Ishikawa (cell line): ENCODE results near the gene MRPL44.

Experiments
- CEBPB ChIP-seq: IDR thresholded peaks from 2 replicates; pipeline ENCODE4 v1.6.1; 2012
- CREB1 ChIP-seq: IDR thresholded peaks from 2 replicates; pipeline ENCODE4 v1.6.1; 2012; ENCODE audit warnings: low read depth
- EGR1 ChIP-seq: IDR thresholded peaks from 2 replicates; pipeline ENCODE4 v1.6.1; 2012
- EP300 ChIP-seq: IDR thresholded peaks from 2 replicates; pipeline ENCODE4 v1.6.1; 2012; ENCODE audit warnings: borderline replicate concordance
- FOXM1 ChIP-seq: IDR thresholded peaks from 2 replicates; pipeline ENCODE4 v1.6.1; 2012; ENCODE audit warnings: low read depth, borderline replicate concordance
- MAX ChIP-seq: IDR thresholded peaks from 2 replicates; pipeline ENCODE4 v1.6.1; 2012
- NFIC ChIP-seq: IDR thresholded peaks from 2 replicates; pipeline ENCODE4 v1.6.1; 2012
- RAD21 ChIP-seq: IDR thresholded peaks from 2 replicates; pipeline ENCODE4 v1.6.1; 2012; ENCODE audit warnings: low read depth
- REST ChIP-seq: IDR thresholded peaks from 2 replicates; pipeline ENCODE4 v1.6.1; 2012; ENCODE audit warnings: low read depth, mild to moderate bottlenecking
- TAF1 ChIP-seq: IDR thresholded peaks from 2 replicates; pipeline ENCODE4 v1.6.1; 2012; ENCODE audit warnings: low read depth, mild to moderate bottlenecking
- TCF12 ChIP-seq: IDR thresholded peaks from 2 replicates; pipeline ENCODE4 v1.6.1; 2012; ENCODE audit warnings: low read depth
- TEAD4 ChIP-seq: IDR thresholded peaks from 2 replicates; pipeline ENCODE4 v1.6.1; 2012
- YY1 ChIP-seq: IDR thresholded peaks from 2 replicates; pipeline ENCODE4 v1.6.1; 2012; ENCODE audit warnings: low read depth
- ZBTB7A ChIP-seq: IDR thresholded peaks from 2 replicates; pipeline ENCODE4 v1.6.1; 2012; ENCODE audit warnings: low read depth
- TF ChIP-seq, protein P1 (sequence below): IDR thresholded peaks from 2 replicates; pipeline ENCODE4 v1.6.1; 2012

The MRPL44 gene

GRCh38 chr2:223915071-223915470, 42.2 kb upstream of the MRPL44 start:
- no peak for TF ChIP-seq EGR1
- TF ChIP-seq, protein P1, sequence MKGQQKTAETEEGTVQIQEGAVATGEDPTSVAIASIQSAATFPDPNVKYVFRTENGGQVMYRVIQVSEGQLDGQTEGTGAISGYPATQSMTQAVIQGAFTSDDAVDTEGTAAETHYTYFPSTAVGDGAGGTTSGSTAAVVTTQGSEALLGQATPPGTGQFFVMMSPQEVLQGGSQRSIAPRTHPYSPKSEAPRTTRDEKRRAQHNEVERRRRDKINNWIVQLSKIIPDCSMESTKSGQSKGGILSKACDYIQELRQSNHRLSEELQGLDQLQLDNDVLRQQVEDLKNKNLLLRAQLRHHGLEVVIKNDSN, result no peak
- no peak for TF ChIP-seq REST
- TF ChIP-seq FOXM1, result no peak
- TF ChIP-seq EP300, result no peak
- no peak for TF ChIP-seq TEAD4
- no peak for TF ChIP-seq CEBPB
- TF ChIP-seq TAF1, result no peak
- TF ChIP-seq TCF12, result no peak
- TF ChIP-seq RAD21, result no peak
- no peak for TF ChIP-seq MAX
- no peak for TF ChIP-seq NFIC
- TF ChIP-seq CREB1, result no peak
- TF ChIP-seq YY1, result no peak
- TF ChIP-seq ZBTB7A, result no peak

DNA sequence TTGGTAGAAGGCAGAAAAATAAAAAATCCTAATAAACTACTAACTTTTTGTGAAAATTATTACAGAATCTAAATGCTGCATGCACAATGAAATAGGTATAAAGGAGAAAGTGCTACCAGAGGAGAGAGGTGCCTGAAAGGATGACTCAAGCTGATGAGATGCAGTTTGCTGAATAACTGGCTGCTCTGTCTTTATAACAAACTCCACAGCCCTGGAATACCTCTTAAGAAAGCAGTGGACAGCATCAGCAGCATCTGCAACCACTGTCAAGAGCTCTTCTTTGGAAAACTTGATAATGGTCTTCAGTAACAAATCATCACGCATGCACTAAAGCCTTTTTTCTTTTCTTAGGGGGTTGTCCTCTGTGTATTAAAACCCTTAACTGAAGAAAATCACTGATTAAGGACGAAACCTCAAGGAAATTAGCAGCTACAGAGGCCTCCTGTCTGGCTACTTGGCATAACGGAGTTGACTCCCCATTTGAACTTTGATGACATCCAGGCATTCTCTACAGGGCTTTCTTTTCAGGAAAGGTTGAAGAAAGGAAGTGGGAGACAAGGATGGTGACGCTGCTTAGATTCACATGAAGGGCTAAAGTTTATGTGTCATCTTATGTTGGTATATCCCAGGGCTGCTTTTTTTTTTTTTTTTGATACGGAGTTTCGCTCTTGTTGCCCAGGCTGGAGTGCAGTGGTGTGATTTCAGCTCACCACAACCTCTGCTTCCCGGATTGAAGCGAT, 40.9 kb upstream of the MRPL44 start:
- no peak for TF ChIP-seq TCF12
- no peak for TF ChIP-seq ZBTB7A
- TF ChIP-seq NFIC, result no peak
- TF ChIP-seq TEAD4, result no peak
- no peak for TF ChIP-seq REST
- TF ChIP-seq FOXM1, result no peak
- TF ChIP-seq RAD21, result no peak
- no peak for TF ChIP-seq CREB1
- TF ChIP-seq YY1, result no peak
- no peak for TF ChIP-seq EP300
- no peak for TF ChIP-seq EGR1
- TF ChIP-seq CEBPB, result no peak
- TF ChIP-seq, protein P1, result no peak
- no peak for TF ChIP-seq MAX

- TF ChIP-seq CREB1, result no peak
- TF ChIP-seq, protein P1, result no peak
- TF ChIP-seq EGR1, result no peak
- TF ChIP-seq ZBTB7A, result no peak
- TF ChIP-seq FOXM1, result no peak
- TF ChIP-seq CEBPB, result no peak
- no peak for TF ChIP-seq MAX
- TF ChIP-seq TAF1, result no peak
- no peak for TF ChIP-seq YY1
- no peak for TF ChIP-seq NFIC
- no peak for TF ChIP-seq REST
- no peak for TF ChIP-seq EP300
- TF ChIP-seq TEAD4, result no peak
- no peak for TF ChIP-seq RAD21
- no peak for TF ChIP-seq TCF12
These were observed 38.6 kb upstream of the MRPL44 start for GRCh38 chr2:223918671-223919134.
